Kidney (tissue), 14 donors: ENCODE measurements around the gene CFL2. TPM values are rescaled to one million over a fixed set of nuclear protein-coding genes. Genes with fewer than 3 reads are reported as not detected.
A peak's percentile ranks its signal among the peaks of the same experiment; 100 is the strongest.
"Not testable (repeated sequence)": the region's sequence is repeated elsewhere in the genome, so short reads cannot be mapped to it uniquely, and the experiment has no call there.

Experiments
- DNase-seq, 5 donors: peaks; one replicate each; pipeline ENCODE4 v3.0.0-alpha.2; 2013 to 2020
- FAIRE-seq: peaks from 2 replicates; lab custom pipeline; 2012; peaks lifted over from hg19 to GRCh38; lab: Jason Lieb, UNC
- H3K27ac ChIP-seq, 2 donors: one replicate each; pipeline ENCODE4 v1.7.0; 2013; ENCODE audit warnings: low read depth in 2 of 2, low read length in 2 of 2, inconsistent platforms in 1 of 2
- H3K27me3 ChIP-seq: one replicate; pipeline ENCODE4 v1.7.1; 2013; ENCODE audit warnings: low read length, inconsistent platforms; ENCODE audit not compliant: control insufficient read depth, insufficient read depth
- H3K36me3 ChIP-seq, 3 donors: one replicate each; pipeline versions ENCODE4 v1.7.0 to v1.7.1; 2013; ENCODE audit warnings: low read length in 3 of 3, control low read depth in 1 of 3, inconsistent platforms in 1 of 3; ENCODE audit not compliant: insufficient read depth in 3 of 3, control insufficient read depth in 2 of 3
- H3K4me1 ChIP-seq, 3 donors: one replicate each; pipeline versions ENCODE4 v1.7.0 to v1.7.1; 2013; ENCODE audit warnings: low read length in 3 of 3, inconsistent platforms in 1 of 3, low read depth in 1 of 3; ENCODE audit not compliant: control insufficient read depth in 2 of 3, insufficient read depth in 2 of 3
- H3K4me3 ChIP-seq, 3 donors: one replicate each; pipeline versions ENCODE4 v1.7.0 to v1.8.1; 2013; ENCODE audit warnings: low read length in 3 of 3, control low read depth in 1 of 3, inconsistent platforms in 1 of 3
- H3K9ac ChIP-seq, 3 donors: one replicate each; pipeline versions ENCODE4 v1.7.0 to v1.7.1; 2013; ENCODE audit warnings: low read length in 3 of 3, control low read depth in 1 of 3, inconsistent platforms in 1 of 3
- H3K9me3 ChIP-seq, 3 donors: one replicate each; pipeline versions ENCODE4 v1.7.0 to v1.7.1; 2013; ENCODE audit warnings: low read length in 3 of 3, control low read depth in 1 of 3, inconsistent platforms in 1 of 3; ENCODE audit not compliant: control insufficient read depth in 2 of 3, insufficient read depth in 1 of 3
- intact Hi-C: fragments of 100-400 bp; cut with DNase I; formaldehyde crosslinking; loops from one replicate; pipeline ENCODE4 v1.11.1; 2022
- polyA plus RNA-seq: library from polyadenylated mRNA; stranded (reverse); fragments of 350-450 nt; fragmentation: Illumina TruSeq; extraction: RNeasy Lipid Tissue Mini Kit (QIAGEN cat#74804); gene quantifications from one replicate; pipeline ENCODE4 v1.2.3, GENCODE V29; 2014; ENCODE audit warnings: low read depth, low replicate concordance; ENCODE audit not compliant: insufficient read depth
- total RNA-seq: library from RNA; stranded (reverse); fragmentation: NEBNext Ultra II Directional; extraction: Animal tissue kit (Norgen Biotek cat#: 25700); gene quantifications from one replicate; pipeline ENCODE4 v1.2.1, GENCODE V29; 2021
- TF ChIP-seq, protein P1 (sequence below): IDR thresholded peaks from 3 replicates; pipeline ENCODE4 v1.5.1; 2012; ENCODE audit warnings: mild to moderate bottlenecking, moderate library complexity, borderline replicate concordance; ENCODE audit not compliant: insufficient read depth; ENCODE audit errors: extremely low read depth
- donor health status: control.
- donor health status: control.
- donor health status: control.
- donor health status: control.
- donor health status: control.
- donor health status: DM: yes; HTN: yes; CAD: no.
- donor health status: Normal renal cell carcinoma (clear cell type).

CFL2 gene
- total and polyA plus RNA-seq, 2 donors from 2014 or later: 32.5 to 56.3 TPM

DNA sequence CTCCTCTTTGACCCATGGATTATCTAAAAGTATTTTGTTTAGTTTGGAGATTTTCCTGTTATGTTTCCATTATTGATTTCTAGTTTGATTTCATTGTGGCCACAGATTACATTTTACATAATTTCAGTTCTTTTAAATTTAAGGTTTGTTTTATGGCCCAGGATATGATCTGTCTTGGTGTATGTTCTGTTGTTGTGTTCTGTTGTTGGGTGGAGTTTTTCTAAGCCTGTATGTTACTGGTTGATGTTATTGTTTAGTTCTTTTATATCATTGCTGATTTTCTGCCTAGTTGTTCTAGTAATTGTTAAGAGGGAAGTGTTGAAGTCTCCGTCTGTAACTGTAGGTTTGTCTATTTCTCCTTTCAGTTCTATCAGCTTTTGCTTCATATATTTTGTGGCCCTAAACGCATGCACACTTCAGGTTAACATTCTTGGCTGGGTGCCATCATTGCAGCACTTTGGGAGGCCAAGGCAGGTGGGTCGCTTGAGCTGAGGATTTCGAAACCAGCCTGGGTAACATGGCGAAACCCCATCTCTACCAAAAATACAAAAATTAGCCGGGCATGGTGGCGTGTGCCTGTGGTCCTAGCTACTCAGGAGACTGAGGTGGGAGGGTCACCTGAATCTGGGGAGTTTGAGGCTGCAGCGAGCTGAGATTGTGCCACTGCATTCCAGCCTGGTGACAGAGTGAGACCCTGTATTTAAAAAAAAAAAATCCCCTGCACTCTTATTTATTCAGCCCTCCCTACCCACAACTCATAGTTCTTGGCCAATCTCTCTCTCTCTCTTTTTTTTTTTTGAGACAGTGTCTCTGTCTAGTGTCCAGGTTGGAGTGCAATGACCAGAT is 28.1 kb upstream of the CFL2 start:
- H3K9ac ChIP-seq: no peak overlapping the region
- TF ChIP-seq, protein P1, sequence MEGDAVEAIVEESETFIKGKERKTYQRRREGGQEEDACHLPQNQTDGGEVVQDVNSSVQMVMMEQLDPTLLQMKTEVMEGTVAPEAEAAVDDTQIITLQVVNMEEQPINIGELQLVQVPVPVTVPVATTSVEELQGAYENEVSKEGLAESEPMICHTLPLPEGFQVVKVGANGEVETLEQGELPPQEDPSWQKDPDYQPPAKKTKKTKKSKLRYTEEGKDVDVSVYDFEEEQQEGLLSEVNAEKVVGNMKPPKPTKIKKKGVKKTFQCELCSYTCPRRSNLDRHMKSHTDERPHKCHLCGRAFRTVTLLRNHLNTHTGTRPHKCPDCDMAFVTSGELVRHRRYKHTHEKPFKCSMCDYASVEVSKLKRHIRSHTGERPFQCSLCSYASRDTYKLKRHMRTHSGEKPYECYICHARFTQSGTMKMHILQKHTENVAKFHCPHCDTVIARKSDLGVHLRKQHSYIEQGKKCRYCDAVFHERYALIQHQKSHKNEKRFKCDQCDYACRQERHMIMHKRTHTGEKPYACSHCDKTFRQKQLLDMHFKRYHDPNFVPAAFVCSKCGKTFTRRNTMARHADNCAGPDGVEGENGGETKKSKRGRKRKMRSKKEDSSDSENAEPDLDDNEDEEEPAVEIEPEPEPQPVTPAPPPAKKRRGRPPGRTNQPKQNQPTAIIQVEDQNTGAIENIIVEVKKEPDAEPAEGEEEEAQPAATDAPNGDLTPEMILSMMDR: no peak
- DNase-seq (no peak), FAIRE-seq (no peak)
- no peak overlapping the region for H3K4me3 ChIP-seq
- H3K27ac ChIP-seq: no peak overlapping the region
- intact Hi-C loops: no loop called here
- no peaks in the 10 kb centered on the region for H3K4me1 ChIP-seq
- no peaks in the 10 kb centered on the region for H3K9me3 ChIP-seq
- H3K27me3 ChIP-seq: no peaks in the 10 kb centered on the region
- no peaks in the 10 kb centered on the region for H3K36me3 ChIP-seq

DNA sequence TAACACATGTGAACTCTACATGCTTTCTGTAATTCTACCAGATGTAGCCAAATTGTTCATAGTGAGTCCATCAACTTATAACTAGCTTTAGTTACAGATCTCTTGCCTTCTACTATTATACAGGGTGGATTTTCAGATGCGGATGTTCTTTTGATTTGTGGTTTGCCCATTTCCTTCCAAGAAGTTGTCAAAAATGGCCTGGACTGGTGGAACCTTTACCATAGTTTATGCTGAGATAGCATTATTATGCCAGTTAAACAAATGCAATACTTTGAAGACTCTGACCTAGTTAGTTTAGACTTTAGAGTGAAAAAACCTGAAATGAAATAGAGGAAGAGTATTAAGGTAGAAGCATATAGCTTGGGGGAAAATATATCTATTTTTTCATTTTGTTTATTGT is 27.4 kb upstream of the CFL2 start:
- Histone ChIP-seq H3K9ac (no peak overlapping the region), H3K4me1 (no peaks in the 10 kb centered on the region), H3K9me3 (no peaks in the 10 kb centered on the region), H3K27me3 (no peaks in the 10 kb centered on the region), H3K36me3 (no peaks in the 10 kb centered on the region), H3K27ac (no peak overlapping the region), H3K4me3 (no peak overlapping the region)
- TF ChIP-seq, protein P1: no peak
- intact Hi-C loops: no loop called here
- DNase-seq: no peak
- peak; percentile 38 for FAIRE-seq

DNA sequence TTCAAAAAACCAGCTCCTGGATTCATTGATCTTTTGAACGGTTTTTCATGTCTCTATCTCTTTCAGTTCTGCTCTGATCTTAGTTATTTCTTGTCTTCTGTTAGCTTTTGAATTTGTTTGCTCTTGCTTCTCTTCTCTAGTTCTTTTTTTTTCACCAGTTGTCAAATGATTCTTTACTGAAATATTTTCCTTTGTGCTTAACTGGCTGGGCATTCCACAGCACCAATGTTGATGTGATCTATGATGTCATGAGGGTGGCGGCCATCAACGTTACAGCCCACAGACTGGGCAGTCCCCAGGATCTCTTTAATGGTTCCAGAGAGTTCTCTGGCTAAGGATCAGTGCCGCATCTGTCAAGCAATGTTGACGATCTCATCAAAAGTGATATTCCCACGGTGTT is 25.7 kb upstream of the CFL2 start:
- H3K9me3 ChIP-seq, FAIRE-seq, H3K27ac ChIP-seq, H3K4me3 ChIP-seq, H3K36me3 ChIP-seq, H3K27me3 ChIP-seq, H3K4me1 ChIP-seq, DNase-seq, H3K9ac ChIP-seq, intact Hi-C loops: not testable (repeated sequence)

DNA sequence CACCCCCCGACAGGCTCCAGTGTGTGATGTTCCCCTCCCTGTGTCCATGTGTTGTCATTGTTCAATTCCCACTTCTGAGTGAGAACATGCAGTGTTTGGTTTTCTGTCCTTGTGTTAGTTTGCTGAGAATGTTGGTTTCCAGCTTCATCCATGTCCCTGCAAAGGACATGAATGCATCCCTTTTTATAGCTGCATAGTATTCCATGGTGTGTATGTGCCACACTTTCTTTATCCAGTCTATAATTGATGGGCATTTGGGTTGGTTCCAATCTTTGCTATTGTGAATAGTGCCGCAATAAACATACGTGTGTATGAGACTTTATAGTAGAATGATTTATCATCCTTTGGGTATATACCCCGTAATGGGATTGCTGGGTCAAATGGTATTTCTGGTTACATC is 22.7 kb upstream of the CFL2 start:
- intact Hi-C loops, H3K27ac ChIP-seq, H3K36me3 ChIP-seq, H3K9me3 ChIP-seq, H3K27me3 ChIP-seq, DNase-seq, H3K4me1 ChIP-seq, H3K4me3 ChIP-seq, H3K9ac ChIP-seq, FAIRE-seq: not testable (repeated sequence)
